22Rv1 (cell line): Measurements from ENCODE around the gene LYSMD1.
"Not testable (repeated sequence)": the region's sequence is repeated elsewhere in the genome, so short reads cannot be mapped to it uniquely, and the experiment has no call there.

Source experiments
- ZFX ChIP-seq: fragments of 450-650 bp; IDR thresholded peaks from 2 replicates; pipeline ENCODE4 v1.6.1; 2017; ENCODE audit warnings: antibody characterized with exemption, borderline replicate concordance
- TF ChIP-seq, protein P1 (sequence below): fragments of 450-650 bp; IDR thresholded peaks from 2 replicates; pipeline ENCODE4 v1.5.1; 2017; ENCODE audit warnings: mild to moderate bottlenecking

DNA sequence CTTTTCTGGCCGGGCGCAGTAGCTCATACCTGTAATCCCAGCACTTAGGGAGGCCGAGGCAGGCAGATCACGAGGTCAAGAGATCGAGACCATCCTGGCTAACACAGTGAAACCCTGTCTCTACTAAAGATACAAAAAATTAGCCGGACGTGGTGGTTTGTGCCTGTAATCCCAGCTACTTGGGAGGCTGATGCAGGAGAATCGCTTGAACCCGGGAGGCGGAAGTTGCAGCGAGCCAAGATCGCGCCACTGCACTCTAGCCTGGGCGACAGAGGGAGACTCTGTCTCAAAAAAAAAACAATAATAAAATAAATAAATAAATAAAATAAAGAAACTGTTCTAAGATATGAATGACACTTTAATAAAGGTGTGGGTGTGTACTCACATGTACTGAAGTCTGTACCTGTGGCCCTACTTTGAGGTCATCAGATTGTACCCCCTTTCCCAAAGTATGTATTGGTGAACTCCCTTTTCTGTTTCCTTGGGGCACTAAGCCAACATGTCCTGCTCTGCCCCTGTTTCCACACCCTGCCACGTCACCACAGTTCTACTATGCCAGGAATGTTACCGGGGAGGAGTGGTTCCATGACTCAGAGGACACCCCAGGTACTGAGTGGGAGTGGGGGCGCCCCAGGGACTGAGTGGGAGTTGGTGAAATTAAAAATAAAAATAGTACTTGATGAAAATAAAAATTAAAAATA is 29.3 kb upstream of the LYSMD1 start:
- TF ChIP-seq, protein P1, sequence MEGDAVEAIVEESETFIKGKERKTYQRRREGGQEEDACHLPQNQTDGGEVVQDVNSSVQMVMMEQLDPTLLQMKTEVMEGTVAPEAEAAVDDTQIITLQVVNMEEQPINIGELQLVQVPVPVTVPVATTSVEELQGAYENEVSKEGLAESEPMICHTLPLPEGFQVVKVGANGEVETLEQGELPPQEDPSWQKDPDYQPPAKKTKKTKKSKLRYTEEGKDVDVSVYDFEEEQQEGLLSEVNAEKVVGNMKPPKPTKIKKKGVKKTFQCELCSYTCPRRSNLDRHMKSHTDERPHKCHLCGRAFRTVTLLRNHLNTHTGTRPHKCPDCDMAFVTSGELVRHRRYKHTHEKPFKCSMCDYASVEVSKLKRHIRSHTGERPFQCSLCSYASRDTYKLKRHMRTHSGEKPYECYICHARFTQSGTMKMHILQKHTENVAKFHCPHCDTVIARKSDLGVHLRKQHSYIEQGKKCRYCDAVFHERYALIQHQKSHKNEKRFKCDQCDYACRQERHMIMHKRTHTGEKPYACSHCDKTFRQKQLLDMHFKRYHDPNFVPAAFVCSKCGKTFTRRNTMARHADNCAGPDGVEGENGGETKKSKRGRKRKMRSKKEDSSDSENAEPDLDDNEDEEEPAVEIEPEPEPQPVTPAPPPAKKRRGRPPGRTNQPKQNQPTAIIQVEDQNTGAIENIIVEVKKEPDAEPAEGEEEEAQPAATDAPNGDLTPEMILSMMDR = not testable (repeated sequence)
- TF ChIP-seq ZFX = not testable (repeated sequence)
